B cell (primary cell): ENCODE measurements around the gene RAB8B. TPM values are rescaled to one million over a fixed set of nuclear protein-coding genes. Genes with fewer than 3 reads are reported as not detected.

Experiments used
- ATAC-seq: fragments of 200-7000 bp; cut with Tn5 transposase; one replicate; pipeline ENCODE4 v1.10.0; 2021; ENCODE audit warnings: low read depth, mild to moderate bottlenecking, moderate number of reproducible peaks, moderate library complexity
- CTCF ChIA-PET: fragments of 350-600 bp; sonication (Branson Sonifier 250); formaldehyde crosslinking; loops from one replicate; lab custom pipeline; 2021; ENCODE audit warnings: antibody characterized with exemption, inconsistent platforms; lab: Charles Lee
- POLR2A ChIA-PET: fragments of 350-600 bp; sonication (Branson Sonifier 250); formaldehyde crosslinking; loops from one replicate; lab custom pipeline; 2021; ENCODE audit warnings: antibody characterized with exemption; lab: Charles Lee
- DNase-seq: peaks from one replicate; pipeline ENCODE4 v3.0.0; 2013
- H2AFZ ChIP-seq: 2 replicates; pipeline ENCODE4 v1.6.1; 2012; ENCODE audit warnings: mild to moderate bottlenecking, low read depth, low read length; ENCODE audit not compliant: insufficient read depth, poor library complexity, severe bottlenecking
- H3K27ac ChIP-seq, 2 donors: 1 replicate in 1 of 2; 2 replicates in 1 of 2; pipeline ENCODE4 v1.5.1; 2012 to 2013; ENCODE audit warnings: low read length in 2 of 2, mild to moderate bottlenecking in 2 of 2, moderate library complexity in 1 of 2
- H3K27me3 ChIP-seq, 4 experiments: fragments of 200-600 bp in 1 of 4; sonication (generic) in 1 of 4; replicated peaks in 1 of 4; 1 replicate in 2 of 4; 2 replicates in 2 of 4; pipeline versions ENCODE4 v1.6.1 to v1.7.0; 2013 to 2016; ENCODE audit warnings: low read length in 3 of 4, mild to moderate bottlenecking in 2 of 4, mixed read lengths in 1 of 4, moderate library complexity in 1 of 4; ENCODE audit not compliant: insufficient read depth in 4 of 4, control insufficient read depth in 3 of 4; ENCODE audit errors: control extremely low read depth in 1 of 4
- H3K36me3 ChIP-seq, 2 experiments: replicated peaks in 1 of 2; 1 replicate in 1 of 2; 2 replicates in 1 of 2; pipeline versions ENCODE4 v1.6.1 to v1.7.1; 2013; ENCODE audit warnings: low read length in 1 of 2; ENCODE audit not compliant: insufficient read depth in 2 of 2, control insufficient read depth in 1 of 2; ENCODE audit errors: control extremely low read depth in 1 of 2, extremely low read depth in 1 of 2
- H3K4me1 ChIP-seq, 2 donors: fragments of 200-600 bp in 1 of 2; sonication (generic) in 1 of 2; 1 replicate in 1 of 2; 2 replicates in 1 of 2; pipeline versions ENCODE4 v1.5.1 to v1.6.1; 2013 to 2017; ENCODE audit warnings: low read length in 2 of 2; ENCODE audit not compliant: control insufficient read depth in 2 of 2, insufficient read depth in 2 of 2
- H3K4me2 ChIP-seq: replicated peaks from 2 replicates; pipeline ENCODE3; 2012; ENCODE audit warnings: mild to moderate bottlenecking, low read depth, low read length; ENCODE audit not compliant: poor library complexity, severe bottlenecking
- H3K4me3 ChIP-seq, 5 experiments: fragments of 200-600 bp in 1 of 5; sonication (generic) in 1 of 5; 1 replicate in 3 of 5; 2 replicates in 2 of 5; pipeline versions ENCODE4 v1.5.1 to v1.7.0; 2011 to 2016; ENCODE audit warnings: low read length in 4 of 5, mild to moderate bottlenecking in 4 of 5, low read depth in 2 of 5, control low read depth in 1 of 5, moderate library complexity in 1 of 5; ENCODE audit not compliant: insufficient read depth in 1 of 5; ENCODE audit errors: control extremely low read depth in 1 of 5, extremely low read depth in 1 of 5
- H3K79me2 ChIP-seq: fragments of 200-600 bp; sonication (generic); one replicate; pipeline ENCODE4 v1.6.0; 2016; ENCODE audit warnings: low read length; ENCODE audit not compliant: control insufficient read depth, insufficient read depth
- H3K9ac ChIP-seq: fragments of 200-600 bp; sonication (generic); 2 replicates; pipeline ENCODE4 v1.6.1; 2017; ENCODE audit warnings: mild to moderate bottlenecking, low read length, moderate library complexity
- H3K9me3 ChIP-seq, 3 donors: one replicate each; pipeline versions ENCODE4 v1.6.1 to v1.7.1; 2013; ENCODE audit warnings: low read length in 2 of 3; ENCODE audit not compliant: control insufficient read depth in 2 of 3, insufficient read depth in 1 of 3; ENCODE audit errors: control extremely low read depth in 1 of 3
- H4K20me1 ChIP-seq: 2 replicates; pipeline ENCODE4 v1.6.0; 2012; ENCODE audit warnings: mild to moderate bottlenecking, low read length; ENCODE audit not compliant: insufficient read depth, control insufficient read depth, poor library complexity, severe bottlenecking
- H3K27ac Mint-ChIP-seq: one replicate; pipeline ENCODE4 v1.8.0; 2021; ENCODE audit warnings: mixed read lengths
- H3K27me3 Mint-ChIP-seq: one replicate; pipeline ENCODE4 v1.8.0; 2021; ENCODE audit warnings: mixed read lengths
- H3K4me1 Mint-ChIP-seq: one replicate; pipeline ENCODE4 v1.8.0; 2021; ENCODE audit warnings: mixed read lengths
- H3K4me3 Mint-ChIP-seq: one replicate; pipeline ENCODE4 v1.8.0; 2021; ENCODE audit warnings: mixed read lengths
- H3K9me3 Mint-ChIP-seq: one replicate; pipeline ENCODE4 v1.8.0; 2022; ENCODE audit warnings: mixed read lengths; ENCODE audit not compliant: insufficient read depth
- EZH2 ChIP-seq: IDR thresholded peaks from 2 replicates; pipeline ENCODE4 v1.6.1; 2012; ENCODE audit warnings: borderline replicate concordance, low read depth, mild to moderate bottlenecking, moderate library complexity, low read length; ENCODE audit not compliant: insufficient read depth, poor library complexity, severe bottlenecking
- WGBS: methylation state at CpG from one replicate; pipeline ENCODE4 v1.1.5; 2013; ENCODE audit warnings: missing lambda C conversion rate; ENCODE audit not compliant: insufficient coverage; 5-methylcytosine and 5-hydroxymethylcytosine counted together
- intact Hi-C: fragments of 100-400 bp; cut with micrococcal nuclease; formaldehyde crosslinking; loops from one replicate; pipeline ENCODE4 v1.10.0; 2022
- polyA plus RNA-seq: library from polyadenylated mRNA; depleted of rRNA; stranded (reverse); fragments of >200 nt; gene quantifications from 2 replicates; pipeline ENCODE4 v1.2.3, GENCODE V29; 2012
- total RNA-seq, 2 donors: library from RNA; stranded (reverse); fragments of 120-200 nt in 1 of 2; gene quantifications; 1 replicate in 1 of 2; 2 replicates in 1 of 2; pipeline versions ENCODE4 v1.2.3 to v1.2.4, GENCODE V29; 2013 to 2022
- TF ChIP-seq, protein P1 (sequence below): fragments of 200-600 bp; IDR thresholded peaks from one replicate; pipeline ENCODE4 v1.8.0; 2022; ENCODE audit warnings: antibody characterized with exemption, mild to moderate bottlenecking

RAB8B gene
- total and polyA plus RNA-seq, 2 donors (not counting 1 experiment from before 2014, with no cell fraction given), result 9.6 to 61.3 TPM

DNA sequence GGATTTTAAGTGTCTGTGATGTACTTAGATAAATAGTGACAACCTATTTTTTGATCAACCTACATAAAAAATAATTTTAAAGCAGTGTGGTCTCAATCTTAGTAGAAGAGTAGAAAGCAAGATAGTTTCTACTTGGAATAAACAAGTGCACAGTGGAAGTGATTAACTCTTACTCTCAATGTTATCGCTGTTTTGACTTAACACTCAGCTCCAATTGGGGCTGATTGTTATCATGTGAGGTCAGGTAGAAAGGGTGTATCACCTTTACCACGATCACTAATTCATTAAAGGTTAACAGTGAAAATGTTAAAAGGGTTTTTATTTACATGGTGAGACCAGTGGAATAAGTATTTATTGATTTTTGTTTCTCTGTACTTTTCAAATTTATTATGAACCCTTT lies 65.6 kb downstream of the RAB8B start:
- Histone ChIP-seq H4K20me1 (peaks cover 22% of the 10 kb centered on the region), H3K27ac (no peak overlapping the region), H3K79me2 (peaks cover 20% of the 10 kb centered on the region), H3K36me3 (peaks cover 6 to 60% of the 10 kb centered on the region in 2 experiments), H3K9me3 (peaks cover 0 to 4% (median 0%) of the 10 kb centered on the region in 3 donors), H3K4me3 (no peak overlapping the region), H3K4me2 (no peak overlapping the region), H2AFZ (no peak overlapping the region), H3K27me3 (no peaks in the 10 kb centered on the region), H3K4me1 (no peaks in the 10 kb centered on the region), H3K9ac (no peak overlapping the region)
- POLR2A ChIA-PET, result no interaction called here
- TF ChIP-seq, protein P1, sequence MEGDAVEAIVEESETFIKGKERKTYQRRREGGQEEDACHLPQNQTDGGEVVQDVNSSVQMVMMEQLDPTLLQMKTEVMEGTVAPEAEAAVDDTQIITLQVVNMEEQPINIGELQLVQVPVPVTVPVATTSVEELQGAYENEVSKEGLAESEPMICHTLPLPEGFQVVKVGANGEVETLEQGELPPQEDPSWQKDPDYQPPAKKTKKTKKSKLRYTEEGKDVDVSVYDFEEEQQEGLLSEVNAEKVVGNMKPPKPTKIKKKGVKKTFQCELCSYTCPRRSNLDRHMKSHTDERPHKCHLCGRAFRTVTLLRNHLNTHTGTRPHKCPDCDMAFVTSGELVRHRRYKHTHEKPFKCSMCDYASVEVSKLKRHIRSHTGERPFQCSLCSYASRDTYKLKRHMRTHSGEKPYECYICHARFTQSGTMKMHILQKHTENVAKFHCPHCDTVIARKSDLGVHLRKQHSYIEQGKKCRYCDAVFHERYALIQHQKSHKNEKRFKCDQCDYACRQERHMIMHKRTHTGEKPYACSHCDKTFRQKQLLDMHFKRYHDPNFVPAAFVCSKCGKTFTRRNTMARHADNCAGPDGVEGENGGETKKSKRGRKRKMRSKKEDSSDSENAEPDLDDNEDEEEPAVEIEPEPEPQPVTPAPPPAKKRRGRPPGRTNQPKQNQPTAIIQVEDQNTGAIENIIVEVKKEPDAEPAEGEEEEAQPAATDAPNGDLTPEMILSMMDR, result no peak
- no peak for TF ChIP-seq EZH2
- Mint-ChIP-seq H3K4me3 (no peak overlapping the region), H3K27me3 (no peaks in the 10 kb centered on the region), H3K27ac (no peak overlapping the region), H3K4me1 (no peaks in the 10 kb centered on the region), H3K9me3 (no peaks in the 10 kb centered on the region)
- intact Hi-C loops, result no loop called here
- CTCF ChIA-PET, result no interaction called here
- WGBS, result no CpG with 5 or more reads among the region's 2 CpGs
- no peak for DNase-seq
- ATAC-seq, result no peak

DNA sequence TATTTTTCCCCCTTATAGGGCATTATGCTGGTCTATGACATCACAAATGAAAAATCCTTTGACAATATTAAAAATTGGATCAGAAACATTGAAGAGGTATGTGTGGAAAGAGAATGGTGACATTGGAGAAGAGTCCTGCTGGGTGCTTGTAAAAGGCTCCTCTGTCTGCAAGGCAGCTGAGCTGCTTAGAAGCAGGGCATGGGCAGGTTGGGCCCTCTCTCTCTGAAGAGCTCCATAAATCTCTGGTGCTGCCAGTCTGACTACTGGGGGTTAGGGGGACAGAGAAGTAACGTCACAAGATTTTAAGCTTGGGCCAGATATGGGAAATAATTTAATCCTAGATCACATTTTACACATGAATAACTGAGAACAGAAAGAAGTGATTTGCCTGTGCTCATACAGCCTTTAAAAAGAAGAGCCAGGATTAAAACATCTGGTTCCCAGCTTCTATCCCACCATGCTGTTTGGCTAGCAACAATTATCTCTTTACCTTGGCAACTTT lies 66.1 kb downstream of the RAB8B start:
- Histone ChIP-seq H3K4me2 (no peak overlapping the region), H3K79me2 (peaks cover 16% of the 10 kb centered on the region), H3K36me3 (peaks cover 10 to 60% of the 10 kb centered on the region in 2 experiments), H3K4me3 (no peak overlapping the region), H3K9me3 (peaks cover 0 to 4% (median 1%) of the 10 kb centered on the region in 3 donors), H4K20me1 (peaks cover 21% of the 10 kb centered on the region), H3K4me1 (no peaks in the 10 kb centered on the region), H3K27me3 (no peaks in the 10 kb centered on the region), H3K9ac (no peak overlapping the region), H2AFZ (no peak overlapping the region), H3K27ac (no peak overlapping the region)
- DNase-seq (no peak), ATAC-seq (no peak)
- ChIA-PET POLR2A (no interaction called here), CTCF (no interaction called here)
- H3K4me3 Mint-ChIP-seq, result no peak overlapping the region
- intact Hi-C loops, result no loop called here
- no peaks in the 10 kb centered on the region for H3K9me3 Mint-ChIP-seq
- no peaks in the 10 kb centered on the region for H3K27me3 Mint-ChIP-seq
- H3K27ac Mint-ChIP-seq, result no peak overlapping the region
- no CpG with 5 or more reads among the region's 1 CpG for WGBS
- no peaks in the 10 kb centered on the region for H3K4me1 Mint-ChIP-seq
- TF ChIP-seq, protein P1, result no peak
- TF ChIP-seq EZH2, result no peak
